Stomach (tissue), 9 donors: ENCODE data around the gene MAEA. TPM values are rescaled to one million over a fixed set of nuclear protein-coding genes. Genes with fewer than 3 reads are reported as not detected.
"Not testable (repeated sequence)": the region's sequence is repeated elsewhere in the genome, so short reads cannot be mapped to it uniquely, and the experiment has no call there.

Source experiments
- DNase-seq, 2 donors: peaks; one replicate each; pipeline versions ENCODE4 v3.0.0 to v3.0.0-alpha.2; 2013 to 2019
- H3K27ac ChIP-seq, 5 donors: fragments of 200-600 bp in 4 of 5; sonication (generic) in 4 of 5; one replicate each; pipeline ENCODE4 v1.5.1; 2013 to 2019; ENCODE audit warnings: mild to moderate bottlenecking in 1 of 5, moderate library complexity in 1 of 5
- H3K27me3 ChIP-seq, 3 donors: fragments of 200-600 bp; sonication (generic); one replicate each; pipeline ENCODE4 v1.5.1; 2017 to 2019; ENCODE audit warnings: mixed run types in 1 of 3
- H3K36me3 ChIP-seq, 4 donors: fragments of 200-600 bp; sonication (generic); 1 replicate in 3 of 4; 2 replicates in 1 of 4; pipeline ENCODE4 v1.5.1; 2016 to 2019
- H3K4me1 ChIP-seq, 4 donors: fragments of 200-600 bp; sonication (generic); one replicate each; pipeline ENCODE4 v1.5.1; 2016 to 2019
- H3K4me3 ChIP-seq, 4 donors: fragments of 200-600 bp; sonication (generic) in 3 of 4; one replicate each; pipeline ENCODE4 v1.5.1; 2016 to 2019; ENCODE audit warnings: mild to moderate bottlenecking in 1 of 4
- H3K9me3 ChIP-seq, 4 donors: fragments of 200-600 bp; sonication (generic); one replicate each; pipeline ENCODE4 v1.5.1; 2016 to 2019
- EP300 ChIP-seq: sonication (generic); formaldehyde crosslinking; IDR thresholded peaks from one replicate; pipeline ENCODE4 v1.6.1; 2017; ENCODE audit warnings: antibody characterized with exemption
- POLR2A ChIP-seq, 4 donors: fragments of 450-650 bp; IDR thresholded peaks; one replicate each; pipeline ENCODE4 v1.6.1; 2016; ENCODE audit warnings: antibody characterized with exemption in 4 of 4, control low read depth in 2 of 4, mild to moderate bottlenecking in 1 of 4, moderate library complexity in 1 of 4
- POLR2AphosphoS5 ChIP-seq, 3 donors: sonication (generic); formaldehyde crosslinking; IDR thresholded peaks; one replicate each; pipeline ENCODE4 v1.6.1; 2016; ENCODE audit warnings: antibody characterized with exemption in 3 of 3
- WGBS, 5 donors: extraction: QIAGEN DNeasy Blood & Tissue Kit in 3 of 5; methylation state at CpG; one replicate each; pipeline versions ENCODE4 v1.1.5 to v1.1.7; 2013 to 2018; 5-methylcytosine and 5-hydroxymethylcytosine counted together
- intact Hi-C: fragments of 100-400 bp; cut with DNase I; formaldehyde crosslinking; loops from one replicate; pipeline ENCODE4 v1.15.1; 2023; ENCODE audit warnings: low total_unique reads
- polyA plus RNA-seq, 3 donors: library from polyadenylated mRNA; stranded (reverse); fragments of 200-250 nt; gene quantifications; one replicate each; pipeline ENCODE4 v1.2.3, GENCODE V29; 2013
- total RNA-seq, 5 donors: library from RNA; depleted of rRNA; stranded (reverse); fragments of >200 nt; gene quantifications; one replicate each; pipeline versions ENCODE4 v1.1.0 to v1.2.3, GENCODE V29; 2014 to 2016
- TF ChIP-seq, protein P1 (sequence below), 7 experiments: fragments of 450-650 bp in 4 of 7; fragments of 200-600 bp in 3 of 7; sonication (generic) in 3 of 7; IDR thresholded peaks; one replicate each; pipeline ENCODE4 v1.5.1; 2016 to 2019; ENCODE audit warnings: antibody characterized with exemption in 7 of 7, control low read depth in 2 of 7, mild to moderate bottlenecking in 1 of 7
- donor health status: healthy with polysubstance abuse.
- donor health status: Bipolar disorder and iron deficiency.
- donor health status: healthy.

MAEA gene
- total and polyA plus RNA-seq, 8 donors, result 34.0 to 295 (median 63.0) TPM

DNA sequence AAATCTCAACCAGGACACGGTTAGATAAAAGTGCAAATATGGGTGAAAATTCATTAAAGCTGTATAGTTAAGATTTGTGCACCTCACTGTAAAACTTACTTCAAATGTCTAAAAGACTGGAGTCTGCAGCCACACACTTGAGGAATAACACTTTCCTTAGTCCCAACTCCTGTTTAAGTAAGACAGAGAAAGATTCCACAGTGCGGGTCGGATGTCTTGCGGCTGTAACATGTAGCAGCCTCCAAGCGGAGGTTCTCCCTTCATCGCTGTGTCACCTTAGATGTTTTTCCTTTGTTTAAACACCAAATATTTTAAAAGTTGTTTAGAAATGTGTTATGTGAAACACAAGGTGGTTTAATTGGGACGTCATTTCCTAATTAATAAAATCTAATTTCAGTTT is 905 bp upstream of the MAEA start:
- H3K4me1 ChIP-seq, result peaks cover 35 to 43% (median 40%) of the 10 kb centered on the region in 4 donors
- H3K9me3 ChIP-seq, result no peaks in the 10 kb centered on the region
- H3K27ac ChIP-seq, result peak overlapping the region in 4 of 5 donors; percentile 89 to 97 (median 95)
- no peak for DNase-seq
- no peaks in the 10 kb centered on the region for H3K27me3 ChIP-seq
- H3K4me3 ChIP-seq, result peak overlapping the region; percentile 78 to 94 (median 90)
- TF ChIP-seq, protein P1, sequence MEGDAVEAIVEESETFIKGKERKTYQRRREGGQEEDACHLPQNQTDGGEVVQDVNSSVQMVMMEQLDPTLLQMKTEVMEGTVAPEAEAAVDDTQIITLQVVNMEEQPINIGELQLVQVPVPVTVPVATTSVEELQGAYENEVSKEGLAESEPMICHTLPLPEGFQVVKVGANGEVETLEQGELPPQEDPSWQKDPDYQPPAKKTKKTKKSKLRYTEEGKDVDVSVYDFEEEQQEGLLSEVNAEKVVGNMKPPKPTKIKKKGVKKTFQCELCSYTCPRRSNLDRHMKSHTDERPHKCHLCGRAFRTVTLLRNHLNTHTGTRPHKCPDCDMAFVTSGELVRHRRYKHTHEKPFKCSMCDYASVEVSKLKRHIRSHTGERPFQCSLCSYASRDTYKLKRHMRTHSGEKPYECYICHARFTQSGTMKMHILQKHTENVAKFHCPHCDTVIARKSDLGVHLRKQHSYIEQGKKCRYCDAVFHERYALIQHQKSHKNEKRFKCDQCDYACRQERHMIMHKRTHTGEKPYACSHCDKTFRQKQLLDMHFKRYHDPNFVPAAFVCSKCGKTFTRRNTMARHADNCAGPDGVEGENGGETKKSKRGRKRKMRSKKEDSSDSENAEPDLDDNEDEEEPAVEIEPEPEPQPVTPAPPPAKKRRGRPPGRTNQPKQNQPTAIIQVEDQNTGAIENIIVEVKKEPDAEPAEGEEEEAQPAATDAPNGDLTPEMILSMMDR (IDR thresholded peaks at IDR 0.05), result no peak
- TF ChIP-seq POLR2A (IDR thresholded peaks at IDR 0.05), result no peak
- no peak for TF ChIP-seq POLR2AphosphoS5 (IDR thresholded peaks at IDR 0.05)
- no peak for TF ChIP-seq EP300
- peaks cover 0 to 4% (median under 1%) of the 10 kb centered on the region in 4 donors for H3K36me3 ChIP-seq
- intact Hi-C loops, result no loop called here
- 53 to 63% (median 60%) methylated on average over 7 of the region's 7 CpGs for WGBS, 5 donors

GRCh38 chr4:1290165-1290977 is 680 bp downstream of the MAEA start:
- Histone ChIP-seq H3K4me1 (peaks cover 50 to 59% (median 56%) of the 10 kb centered on the region in 4 donors), H3K36me3 (peaks cover 0 to 5% (median 2%) of the 10 kb centered on the region in 4 donors), H3K27ac (peak overlapping the region; percentile 89 to 97 (median 95)), H3K27me3 (no peaks in the 10 kb centered on the region), H3K4me3 (peak overlapping the region; percentile 78 to 94 (median 90)), H3K9me3 (no peaks in the 10 kb centered on the region)
- TF ChIP-seq, protein P1 (IDR thresholded peaks at IDR 0.05), result no peak
- TF ChIP-seq POLR2AphosphoS5 (IDR thresholded peaks at IDR 0.05) (peak in 2 of 3 donors; percentile 30 to 43), EP300 (no peak)
- DNase-seq, result peak; percentile 64 to 87
- intact Hi-C loops, result loop anchor here (5.0 kb wide), 1 partner anchor 57 kb away; the partner anchor contains the start of gene UVSSA
- WGBS, 5 donors, result 0 to 1% (median 0%) methylated on average over 38 to 47 of the region's 47 CpGs

GRCh38 chr4:1291091-1291490 is 1.4 kb downstream of the MAEA start:
- peak in 1 of 2 donors; percentile 23 for DNase-seq
- H3K36me3 ChIP-seq, result peaks cover 0 to 5% (median 2%) of the 10 kb centered on the region in 4 donors
- no peaks in the 10 kb centered on the region for H3K27me3 ChIP-seq
- intact Hi-C loops, result loop anchor here (5.0 kb wide), 1 partner anchor 56 kb away; the partner anchor contains the start of gene UVSSA
- peak overlapping the region; percentile 78 to 94 (median 90) for H3K4me3 ChIP-seq
- H3K27ac ChIP-seq, result peak overlapping the region; percentile 89 to 97 (median 95)
- no peak for TF ChIP-seq EP300
- TF ChIP-seq POLR2AphosphoS5 (IDR thresholded peaks at IDR 0.05), result no peak
- TF ChIP-seq, protein P1 (IDR thresholded peaks at IDR 0.05), result no peak
- no peak for TF ChIP-seq POLR2A (IDR thresholded peaks at IDR 0.05)
- no peaks in the 10 kb centered on the region for H3K9me3 ChIP-seq
- H3K4me1 ChIP-seq, result peaks cover 50 to 63% (median 59%) of the 10 kb centered on the region in 4 donors
- WGBS, 5 donors, result 26 to 57% (median 35%) methylated on average over 9 of the region's 9 CpGs

DNA sequence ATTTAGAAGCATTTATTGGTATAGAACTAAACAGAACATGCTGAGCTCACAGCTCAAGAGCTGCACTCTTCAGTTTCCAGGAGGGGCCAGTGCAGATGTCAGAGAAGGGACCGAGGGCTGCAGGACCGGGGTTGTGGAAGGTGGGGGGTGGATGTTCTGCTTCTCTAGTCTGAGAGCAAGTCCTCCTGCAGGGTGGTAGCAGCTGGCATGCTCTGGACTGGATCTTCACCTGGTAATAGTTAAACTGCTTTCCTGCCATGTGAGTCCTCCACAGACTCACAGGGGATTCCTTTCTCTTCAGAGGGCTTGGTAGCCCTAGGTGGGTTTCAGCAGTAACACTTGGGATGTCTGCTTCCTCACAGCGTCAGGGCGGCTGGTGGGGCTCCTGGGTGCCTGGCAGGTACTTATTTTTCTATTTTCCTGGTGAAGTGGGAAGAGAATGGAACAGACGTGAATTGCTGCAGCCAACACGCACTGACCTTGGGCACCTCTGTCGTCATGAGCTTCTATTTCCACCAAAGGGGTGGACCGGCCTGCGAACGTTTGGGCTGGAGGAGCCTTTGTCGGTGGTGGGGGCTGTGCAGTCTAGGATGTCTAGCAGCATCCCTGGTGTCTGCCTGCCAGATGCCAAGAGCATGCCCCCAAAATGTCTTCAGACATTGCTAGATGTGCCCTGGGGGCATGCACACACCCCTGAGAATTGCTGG is 2.5 kb downstream of the MAEA start:
- Histone ChIP-seq H3K9me3 (no peaks in the 10 kb centered on the region), H3K27me3 (no peaks in the 10 kb centered on the region), H3K36me3 (peaks cover under 1 to 14% (median 10%) of the 10 kb centered on the region in 4 donors), H3K27ac (peak overlapping the region in 2 of 5 donors; percentile 15 to 18), H3K4me1 (peaks cover 50 to 72% (median 62%) of the 10 kb centered on the region in 4 donors), H3K4me3 (peak overlapping the region in 1 of 4 donors; percentile 94)
- intact Hi-C loops, result loop anchor here (5.0 kb wide), 1 partner anchor 55 kb away; the partner anchor contains the start of gene UVSSA
- no peak for TF ChIP-seq POLR2AphosphoS5 (IDR thresholded peaks at IDR 0.05)
- TF ChIP-seq, protein P1 (IDR thresholded peaks at IDR 0.05), result no peak
- no peak for TF ChIP-seq EP300
- TF ChIP-seq POLR2A (IDR thresholded peaks at IDR 0.05), result no peak
- peak in 1 of 2 donors; percentile 13 for DNase-seq
- WGBS, 5 donors, result 60 to 74% (median 65%) methylated on average over 5 to 11 of the region's 11 CpGs

- not testable (repeated sequence) for H3K27me3 ChIP-seq, H3K4me3 ChIP-seq, H3K9me3 ChIP-seq, DNase-seq
- H3K36me3 ChIP-seq, result peaks cover 5 to 19% (median 15%) of the 10 kb centered on the region in 4 donors
- H3K27ac ChIP-seq, result peak overlapping the region in 1 of 5 donors; percentile 15
- 81 to 92% (median 85%) methylated on average over 8 of the region's 8 CpGs for WGBS, 5 donors
- peaks cover 50 to 77% (median 63%) of the 10 kb centered on the region in 4 donors for H3K4me1 ChIP-seq
- intact Hi-C loops, result loop anchor here (5.0 kb wide), 1 partner anchor 55 kb away; the partner anchor contains the start of gene UVSSA
These were observed 3.0 kb downstream of the MAEA start for GRCh38 chr4:1292703-1293011.
